Measurements from ENCODE around the gene PRKN.

- no peak for TF ChIP-seq POLR2AphosphoS5 (IDR thresholded peaks at IDR 0.05; ENCODE audit: low read depth)
- TF ChIP-seq REST (IDR thresholded peaks at IDR 0.05; ENCODE audit: insufficient replicate concordance, low read depth): no peak
Observed at GRCh38 chr6:161941565-161941964, 786.0 kb downstream of the PRKN start.
